Endometrium (tissue), 2 donors: ENCODE results near the gene SLC6A17.

Experiments used
- FAIRE-seq: peaks from 2 replicates; lab custom pipeline; 2012; peaks lifted over from hg19 to GRCh38; lab: Jason Lieb, UNC
- donor health status: control.
- donor health status: control.

Gene SLC6A17

GRCh38 chr1:110223127-110223526, 72.8 kb downstream of the SLC6A17 start:
- no peak for FAIRE-seq

- FAIRE-seq, result no peak
These were observed 73.3 kb downstream of the SLC6A17 start for GRCh38 chr1:110223581-110223980.

- FAIRE-seq, result no peak
These were observed 74.1 kb downstream of the SLC6A17 start for GRCh38 chr1:110224240-110224995.

- FAIRE-seq, result no peak
These were observed 74.9 kb downstream of the SLC6A17 start for GRCh38 chr1:110225212-110225611.

GRCh38 chr1:110225756-110226404, 75.6 kb downstream of the SLC6A17 start:
- FAIRE-seq, result no peak

- no peak for FAIRE-seq
These were observed 77.5 kb downstream of the SLC6A17 start for GRCh38 chr1:110227774-110228173.

GRCh38 chr1:110228381-110228780, 78.1 kb downstream of the SLC6A17 start:
- no peak for FAIRE-seq

GRCh38 chr1:110228869-110229268, 78.6 kb downstream of the SLC6A17 start:
- FAIRE-seq, result no peak

GRCh38 chr1:110229348-110230001, 79.2 kb downstream of the SLC6A17 start:
- no peak for FAIRE-seq

GRCh38 chr1:110230381-110231199, 80.3 kb downstream of the SLC6A17 start:
- FAIRE-seq, result no peak

GRCh38 chr1:110233861-110234260, 83.6 kb downstream of the SLC6A17 start:
- no peak for FAIRE-seq

GRCh38 chr1:110234691-110235090, 84.4 kb downstream of the SLC6A17 start:
- no peak for FAIRE-seq

- FAIRE-seq, result no peak
These were observed 85.0 kb downstream of the SLC6A17 start for GRCh38 chr1:110235181-110235833.

GRCh38 chr1:110235834-110236682, 85.8 kb downstream of the SLC6A17 start:
- no peak for FAIRE-seq

- FAIRE-seq, result no peak
These were observed 87.3 kb downstream of the SLC6A17 start for GRCh38 chr1:110237386-110238152.

- FAIRE-seq, result no peak
These were observed 89.4 kb downstream of the SLC6A17 start for GRCh38 chr1:110239441-110240430.

- no peak for FAIRE-seq
These were observed 90.3 kb downstream of the SLC6A17 start for GRCh38 chr1:110240476-110241210.

- FAIRE-seq, result no peak
These were observed 91.2 kb downstream of the SLC6A17 start for GRCh38 chr1:110241516-110241915.
